NB4 (cell line): Measurements from ENCODE around the gene PAPSS1.

Experiments
- DNase-seq: peaks from one replicate; pipeline ENCODE4 v3.0.0; 2010; ENCODE audit warnings: low read depth
- H3K4me3 ChIP-seq: one replicate; pipeline ENCODE4 v1.5.1; 2011; ENCODE audit warnings: mild to moderate bottlenecking, low read depth, low read length, moderate library complexity
- MAX ChIP-seq: IDR thresholded peaks from 2 replicates; pipeline ENCODE4 v1.6.1; 2011; ENCODE audit warnings: low read depth, low read length
- MYC ChIP-seq: IDR thresholded peaks from 2 replicates; pipeline ENCODE4 v1.6.1; 2011; ENCODE audit warnings: low read depth, low read length
- POLR2A ChIP-seq: IDR thresholded peaks from 2 replicates; pipeline ENCODE4 v1.6.1; 2011; ENCODE audit warnings: mild to moderate bottlenecking; ENCODE audit not compliant: insufficient read length; ENCODE audit errors: extremely low read depth
- TF ChIP-seq, protein P1 (sequence below): IDR thresholded peaks from one replicate; pipeline ENCODE4 v1.5.1; 2012; ENCODE audit warnings: low read depth, low read length

Gene PAPSS1

GRCh38 chr4:107710493-107711459 lies 9.3 kb downstream of the PAPSS1 start:
- TF ChIP-seq, protein P1, sequence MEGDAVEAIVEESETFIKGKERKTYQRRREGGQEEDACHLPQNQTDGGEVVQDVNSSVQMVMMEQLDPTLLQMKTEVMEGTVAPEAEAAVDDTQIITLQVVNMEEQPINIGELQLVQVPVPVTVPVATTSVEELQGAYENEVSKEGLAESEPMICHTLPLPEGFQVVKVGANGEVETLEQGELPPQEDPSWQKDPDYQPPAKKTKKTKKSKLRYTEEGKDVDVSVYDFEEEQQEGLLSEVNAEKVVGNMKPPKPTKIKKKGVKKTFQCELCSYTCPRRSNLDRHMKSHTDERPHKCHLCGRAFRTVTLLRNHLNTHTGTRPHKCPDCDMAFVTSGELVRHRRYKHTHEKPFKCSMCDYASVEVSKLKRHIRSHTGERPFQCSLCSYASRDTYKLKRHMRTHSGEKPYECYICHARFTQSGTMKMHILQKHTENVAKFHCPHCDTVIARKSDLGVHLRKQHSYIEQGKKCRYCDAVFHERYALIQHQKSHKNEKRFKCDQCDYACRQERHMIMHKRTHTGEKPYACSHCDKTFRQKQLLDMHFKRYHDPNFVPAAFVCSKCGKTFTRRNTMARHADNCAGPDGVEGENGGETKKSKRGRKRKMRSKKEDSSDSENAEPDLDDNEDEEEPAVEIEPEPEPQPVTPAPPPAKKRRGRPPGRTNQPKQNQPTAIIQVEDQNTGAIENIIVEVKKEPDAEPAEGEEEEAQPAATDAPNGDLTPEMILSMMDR, result no peak
- TF ChIP-seq POLR2A (no peak), MAX (no peak), MYC (no peak)
- no peak for DNase-seq
- H3K4me3 ChIP-seq, result no peak overlapping the region

GRCh38 chr4:107709916-107710315 lies 10.1 kb downstream of the PAPSS1 start:
- TF ChIP-seq POLR2A (no peak), MAX (no peak)
- peak; percentile 77 for DNase-seq
- H3K4me3 ChIP-seq, result no peak overlapping the region

- TF ChIP-seq, protein P1, result no peak
- TF ChIP-seq POLR2A (no peak), MYC (no peak), MAX (no peak)
- H3K4me3 ChIP-seq, result no peak overlapping the region
- no peak for DNase-seq
Measured at GRCh38 chr4:107708225-107708624, 11.8 kb downstream of the PAPSS1 start.

DNA sequence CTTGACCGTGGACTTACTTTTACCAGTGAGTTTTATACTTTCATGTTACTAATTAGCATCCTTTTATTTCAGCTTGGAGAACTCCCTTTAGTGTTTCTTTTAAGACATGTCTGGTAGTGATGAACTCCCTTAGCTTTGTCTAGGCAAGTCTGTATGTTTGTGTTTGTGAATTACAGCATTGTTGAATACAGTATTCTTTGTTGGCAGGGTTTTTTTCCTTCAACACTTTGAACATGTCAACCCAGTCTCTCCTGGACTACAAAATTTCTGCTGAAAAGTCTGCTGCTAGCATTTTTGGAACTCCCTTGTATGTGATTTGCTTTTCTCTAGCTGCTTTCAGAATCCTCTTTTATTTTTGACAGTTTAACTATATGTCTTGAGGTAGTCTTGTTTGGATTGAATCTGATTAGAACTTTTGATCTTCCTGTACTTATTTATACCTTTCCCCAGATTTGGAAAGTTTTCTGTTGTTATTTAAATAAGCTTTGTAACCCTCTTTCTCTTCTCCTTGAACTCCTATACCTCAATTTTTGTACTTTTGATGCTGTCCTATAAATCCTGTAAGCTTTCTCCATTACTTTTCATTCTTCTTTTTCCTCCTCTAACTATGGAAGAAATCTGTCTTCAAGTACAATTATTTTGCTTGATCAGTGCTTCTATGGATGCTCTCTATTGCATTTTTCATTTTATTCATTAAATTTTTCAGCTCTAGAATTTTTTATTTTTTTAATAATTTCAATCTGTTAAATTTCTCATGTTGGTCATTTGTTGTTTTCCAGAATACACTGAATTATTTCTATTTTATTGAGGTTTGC lies 14.1 kb downstream of the PAPSS1 start:
- no peak overlapping the region for H3K4me3 ChIP-seq
- DNase-seq, result no peak
- TF ChIP-seq MAX (no peak), POLR2A (no peak), MYC (no peak)
- TF ChIP-seq, protein P1, result no peak

DNA sequence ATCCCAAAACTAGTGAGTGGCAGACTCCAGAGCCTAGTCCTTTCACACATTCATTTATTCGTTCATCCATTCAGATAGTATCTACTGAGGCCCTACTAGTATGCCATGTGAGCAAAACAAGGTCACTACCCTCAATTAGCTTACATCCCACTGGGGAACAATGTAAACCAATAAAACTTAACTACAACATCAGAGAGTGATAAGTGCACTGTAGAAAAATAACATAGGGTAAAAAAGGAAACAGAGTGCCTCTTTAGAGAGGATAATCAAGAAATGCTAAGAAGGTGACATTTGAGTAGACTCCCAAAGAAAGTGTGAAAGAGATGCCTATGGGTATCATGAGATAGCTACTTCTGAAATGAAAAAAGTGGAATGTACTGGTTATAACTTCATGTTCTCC lies 18.5 kb downstream of the PAPSS1 start:
- TF ChIP-seq MAX (no peak), MYC (no peak), POLR2A (no peak)
- TF ChIP-seq, protein P1, result no peak
- no peak overlapping the region for H3K4me3 ChIP-seq
- no peak for DNase-seq
